Activated naive CD4-positive, alpha-beta T cell treated with anti-CD3 and anti-CD28 coated beads, Interleukin-2, amount 10 ng/mL, durations not matched to agents 7 days and 5 days (primary cell): ENCODE results near the gene ZNF728.
"Not testable (repeated sequence)": the region's sequence is repeated elsewhere in the genome, so short reads cannot be mapped to it uniquely, and the experiment has no call there.

Source experiments
- CTCF ChIA-PET: fragments of 350-600 bp; sonication (Branson Sonifier 250); formaldehyde crosslinking; loops from one replicate; lab custom pipeline; 2021; ENCODE audit warnings: antibody characterized with exemption; lab: Charles Lee
- DNase-seq: peaks from one replicate; pipeline ENCODE4 v3.0.0-alpha.2; 2020
- H3K27ac Mint-ChIP-seq: one replicate; pipeline ENCODE4 v1.8.0; 2021; ENCODE audit warnings: mild to moderate bottlenecking, moderate library complexity, mixed read lengths
- H3K27me3 Mint-ChIP-seq: one replicate; pipeline ENCODE4 v1.8.0; 2021; ENCODE audit warnings: mild to moderate bottlenecking, mixed read lengths
- H3K36me3 Mint-ChIP-seq: one replicate; pipeline ENCODE4 v1.8.0; 2021; ENCODE audit warnings: mixed read lengths
- H3K4me1 Mint-ChIP-seq: one replicate; pipeline ENCODE4 v1.8.0; 2021; ENCODE audit warnings: mixed read lengths
- H3K4me3 Mint-ChIP-seq: one replicate; pipeline ENCODE4 v1.8.0; 2021; ENCODE audit warnings: mild to moderate bottlenecking, moderate library complexity, mixed read lengths
- H3K9me3 Mint-ChIP-seq: one replicate; pipeline ENCODE4 v1.8.0; 2021; ENCODE audit warnings: mixed read lengths

Gene ZNF728

DNA sequence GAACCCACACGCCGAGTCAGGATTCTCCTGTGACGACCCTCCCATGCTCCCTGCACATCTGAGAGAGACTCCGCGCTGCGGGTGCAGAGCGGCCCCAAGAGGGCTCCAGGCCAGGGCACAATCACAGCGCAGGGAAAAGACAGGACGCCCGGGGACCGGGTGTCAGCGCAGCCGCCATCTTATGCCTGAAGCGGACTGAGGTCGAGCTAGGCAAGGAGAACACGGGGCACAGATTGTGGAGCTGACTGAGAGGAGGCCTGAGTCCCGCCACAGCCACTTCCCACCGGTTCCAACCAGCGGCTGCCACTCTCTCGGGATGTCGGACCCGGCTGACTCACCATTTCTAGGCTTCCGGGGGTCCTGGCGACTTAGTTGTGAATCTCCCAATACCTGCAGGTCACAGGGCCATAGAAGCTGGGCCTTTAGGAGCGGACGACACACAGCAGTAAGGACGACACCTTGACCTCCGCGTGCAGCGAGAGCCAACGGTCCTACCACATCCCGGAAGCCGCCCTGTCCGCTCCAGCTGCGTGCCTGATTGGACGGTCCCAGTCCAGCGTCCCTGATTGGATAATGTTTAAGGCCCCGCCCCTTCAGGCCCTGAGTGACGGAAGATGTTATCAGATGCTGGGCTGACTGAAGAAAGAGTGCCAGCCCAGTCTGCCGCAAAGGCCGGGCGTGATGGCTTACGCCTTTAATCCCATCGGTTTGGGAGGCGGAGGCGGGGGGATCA, at the start of gene ZNF728:
Gene ZNF728 (minus strand): TSS at position 487 of the 733 bp plus-strand sequence. CDS start 146 bp downstream, at position 341.
- Mint-ChIP-seq H3K4me1 (no peaks in the 10 kb centered on the region), H3K4me3 (no peak within 1 kb of the TSS), H3K27me3 (no peaks in the 10 kb centered on the region), H3K9me3 (peaks cover 39% of the 10 kb centered on the region), H3K36me3 (no peaks in the 10 kb centered on the region), H3K27ac (peak within 1 kb of the TSS; percentile 5)
- CTCF ChIA-PET: no interaction called here
- no peak for DNase-seq

DNA sequence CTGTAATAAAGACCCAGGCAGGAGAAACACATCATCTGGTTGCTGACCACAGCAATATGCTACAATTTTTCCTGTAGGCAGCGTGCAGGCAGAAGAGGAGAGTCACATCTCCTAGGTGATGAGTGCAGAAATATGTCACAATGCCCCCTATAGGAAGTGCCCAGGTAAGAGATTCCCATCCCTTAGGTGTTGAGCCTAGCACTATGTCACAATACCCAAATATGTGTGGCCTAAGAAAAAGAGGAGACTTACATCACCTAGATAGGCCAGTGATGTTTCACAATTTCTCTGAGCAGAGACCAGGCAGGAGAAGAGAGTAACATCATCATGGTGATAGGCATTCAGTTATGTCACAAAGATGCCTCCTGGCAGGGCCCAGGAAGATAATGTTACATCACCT, 49.4 kb upstream of the ZNF728 start:
- no peak for DNase-seq
- no peak overlapping the region for H3K27ac Mint-ChIP-seq
- H3K9me3 Mint-ChIP-seq: peaks cover 65% of the 10 kb centered on the region
- no peaks in the 10 kb centered on the region for H3K27me3 Mint-ChIP-seq
- H3K36me3 Mint-ChIP-seq: no peaks in the 10 kb centered on the region
- CTCF ChIA-PET: no interaction called here
- H3K4me3 Mint-ChIP-seq: no peak overlapping the region
- no peaks in the 10 kb centered on the region for H3K4me1 Mint-ChIP-seq

DNA sequence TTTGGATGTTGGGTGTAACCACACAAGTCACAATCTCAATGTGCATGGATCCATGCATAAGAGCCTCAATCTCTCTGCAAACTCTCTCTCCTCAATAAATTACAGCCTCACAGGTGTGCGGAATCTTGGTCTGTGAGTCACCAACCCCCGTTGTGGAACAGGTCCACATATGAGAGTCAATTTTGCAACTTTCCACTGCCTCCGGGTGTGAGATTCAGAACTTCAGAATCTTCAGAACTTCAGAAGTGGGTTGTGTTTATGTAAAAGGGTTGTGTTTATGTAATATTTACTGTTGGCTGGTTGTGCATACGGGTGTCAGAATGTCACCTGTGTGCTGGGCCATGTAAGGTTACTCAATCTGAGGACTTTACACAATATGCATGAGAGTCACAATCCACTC, 46.3 kb upstream of the ZNF728 start:
- Mint-ChIP-seq H3K36me3 (no peaks in the 10 kb centered on the region), H3K4me1 (no peaks in the 10 kb centered on the region)

DNA sequence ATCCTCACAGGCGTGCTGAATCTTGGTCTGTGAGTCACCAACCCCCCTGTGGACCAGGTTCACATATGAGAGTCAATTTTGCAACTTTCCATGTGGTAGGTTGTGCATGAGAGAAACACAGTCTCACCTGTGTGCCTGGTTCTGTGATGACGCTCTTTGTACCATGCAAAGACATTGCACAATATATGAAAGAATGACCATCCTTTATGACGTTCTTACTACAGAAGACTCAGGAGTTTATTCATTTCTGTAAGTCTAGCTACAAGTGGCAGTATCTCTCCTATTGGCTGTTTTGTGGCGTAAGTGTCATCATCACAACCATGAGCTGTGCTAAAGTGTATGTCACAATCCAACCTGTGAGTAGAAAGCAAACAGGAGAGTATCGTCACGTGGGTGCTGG, 43.8 kb upstream of the ZNF728 start:
- Mint-ChIP-seq H3K4me3 (no peak overlapping the region), H3K27ac (no peak overlapping the region), H3K27me3 (no peaks in the 10 kb centered on the region), H3K9me3 (peaks cover 66% of the 10 kb centered on the region), H3K36me3 (no peaks in the 10 kb centered on the region), H3K4me1 (no peaks in the 10 kb centered on the region)
- CTCF ChIA-PET: no interaction called here
- no peak for DNase-seq

More for the DNA sequence above, 46.3 kb upstream of the ZNF728 start:
- Mint-ChIP-seq H3K4me3 (no peak overlapping the region), H3K9me3 (peaks cover 68% of the 10 kb centered on the region), H3K27me3 (no peaks in the 10 kb centered on the region), H3K27ac (no peak overlapping the region)
- CTCF ChIA-PET: no interaction called here
- DNase-seq: no peak

DNA sequence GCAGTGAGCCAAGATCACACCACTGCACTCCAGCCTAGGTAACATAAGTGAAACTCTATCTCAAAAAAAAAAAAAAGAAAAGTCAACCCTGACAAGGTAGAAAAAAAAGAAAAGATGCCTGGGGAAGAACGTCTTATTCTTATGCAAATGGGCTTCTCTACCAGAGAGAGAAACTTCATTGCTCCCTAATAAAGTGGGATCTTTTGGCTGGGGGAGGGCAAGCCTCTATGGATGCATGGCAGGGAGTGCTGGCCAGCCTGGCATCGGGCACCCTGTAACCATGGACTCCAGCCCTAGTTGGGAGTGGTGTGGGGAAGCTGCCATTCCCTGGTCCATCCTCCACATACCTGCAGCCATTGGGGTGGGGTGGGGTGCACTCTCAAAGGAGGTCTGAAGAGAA, 30.7 kb upstream of the ZNF728 start:
- H3K27ac Mint-ChIP-seq: no peak overlapping the region
- H3K9me3 Mint-ChIP-seq: peaks cover 32% of the 10 kb centered on the region
- H3K36me3 Mint-ChIP-seq: peaks cover 2% of the 10 kb centered on the region
- DNase-seq: no peak
- CTCF ChIA-PET: no interaction called here
- H3K27me3 Mint-ChIP-seq: no peaks in the 10 kb centered on the region
- no peak overlapping the region for H3K4me3 Mint-ChIP-seq
- H3K4me1 Mint-ChIP-seq: no peaks in the 10 kb centered on the region

DNA sequence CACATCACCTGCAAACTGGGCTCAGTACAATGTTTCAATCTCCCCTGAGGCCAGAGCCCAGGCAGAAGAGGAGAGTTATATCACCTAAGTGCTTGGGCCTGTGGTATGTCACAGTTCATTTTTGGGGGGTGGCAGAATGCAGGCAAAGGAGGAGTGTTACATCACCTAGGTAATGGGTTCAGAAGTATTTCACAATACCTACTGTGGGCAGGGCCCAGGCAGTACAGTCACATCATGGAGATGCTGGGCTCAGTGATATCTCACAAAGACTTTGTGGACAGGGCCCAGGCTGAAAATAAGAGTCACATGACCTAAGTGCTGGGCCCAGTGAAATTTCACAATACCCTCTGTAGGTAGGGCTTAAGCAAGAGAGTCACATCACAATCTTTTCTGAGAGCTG, 12.7 kb upstream of the ZNF728 start:
- no peaks in the 10 kb centered on the region for H3K4me1 Mint-ChIP-seq
- CTCF ChIA-PET: no interaction called here
- no peaks in the 10 kb centered on the region for H3K36me3 Mint-ChIP-seq
- no peak for DNase-seq
- H3K27ac Mint-ChIP-seq: no peak overlapping the region
- peaks cover 66% of the 10 kb centered on the region for H3K9me3 Mint-ChIP-seq
- no peak overlapping the region for H3K4me3 Mint-ChIP-seq
- no peaks in the 10 kb centered on the region for H3K27me3 Mint-ChIP-seq

DNA sequence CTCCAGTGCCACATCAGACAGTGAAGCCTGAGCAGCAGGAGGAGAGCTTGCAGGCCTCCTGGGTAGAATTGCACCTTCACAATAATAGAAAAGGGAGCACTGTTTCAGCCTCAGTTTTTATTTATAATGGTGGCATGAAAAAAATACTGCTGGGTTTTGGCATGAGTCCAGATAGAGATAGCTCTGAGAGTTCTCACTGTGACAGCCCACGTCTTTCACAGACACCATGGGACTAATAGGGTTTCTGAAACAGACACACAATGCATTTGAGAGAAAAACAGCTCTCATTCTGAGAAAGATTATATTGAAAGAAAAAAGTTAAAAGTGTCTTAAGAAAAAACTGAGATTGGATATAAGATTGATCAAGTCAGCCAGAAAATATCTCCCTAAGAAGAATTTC, 8.0 kb downstream of the ZNF728 start:
- H3K36me3 Mint-ChIP-seq, H3K4me1 Mint-ChIP-seq, H3K27ac Mint-ChIP-seq, H3K4me3 Mint-ChIP-seq, CTCF ChIA-PET, DNase-seq, H3K27me3 Mint-ChIP-seq: not testable (repeated sequence)
- H3K9me3 Mint-ChIP-seq: peaks cover 45% of the 10 kb centered on the region

DNA sequence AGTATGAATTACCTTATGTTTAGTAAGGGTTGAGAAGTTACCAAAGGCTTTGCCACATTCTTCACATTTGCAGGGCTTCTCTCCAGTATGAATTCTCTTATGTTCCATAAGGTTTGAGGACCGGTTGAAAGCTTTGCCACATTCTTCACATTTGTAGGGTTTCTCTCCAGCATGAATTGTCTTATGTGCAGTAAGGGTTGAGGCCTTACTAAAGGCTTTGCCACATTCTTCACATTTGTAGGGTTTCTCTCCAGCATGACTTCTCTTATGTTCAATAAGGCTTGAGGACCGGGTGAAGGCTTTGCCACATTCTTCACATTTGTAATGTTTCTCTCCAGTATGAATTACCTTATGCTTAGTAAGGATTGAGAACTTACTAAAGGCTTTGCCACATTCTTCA, 26.7 kb downstream of the ZNF728 start:
- Mint-ChIP-seq H3K9me3 (peaks cover 63% of the 10 kb centered on the region), H3K36me3 (no peaks in the 10 kb centered on the region), H3K4me3 (no peak overlapping the region), H3K27ac (no peak overlapping the region), H3K27me3 (no peaks in the 10 kb centered on the region), H3K4me1 (no peaks in the 10 kb centered on the region)
- CTCF ChIA-PET: no interaction called here
- no peak for DNase-seq

DNA sequence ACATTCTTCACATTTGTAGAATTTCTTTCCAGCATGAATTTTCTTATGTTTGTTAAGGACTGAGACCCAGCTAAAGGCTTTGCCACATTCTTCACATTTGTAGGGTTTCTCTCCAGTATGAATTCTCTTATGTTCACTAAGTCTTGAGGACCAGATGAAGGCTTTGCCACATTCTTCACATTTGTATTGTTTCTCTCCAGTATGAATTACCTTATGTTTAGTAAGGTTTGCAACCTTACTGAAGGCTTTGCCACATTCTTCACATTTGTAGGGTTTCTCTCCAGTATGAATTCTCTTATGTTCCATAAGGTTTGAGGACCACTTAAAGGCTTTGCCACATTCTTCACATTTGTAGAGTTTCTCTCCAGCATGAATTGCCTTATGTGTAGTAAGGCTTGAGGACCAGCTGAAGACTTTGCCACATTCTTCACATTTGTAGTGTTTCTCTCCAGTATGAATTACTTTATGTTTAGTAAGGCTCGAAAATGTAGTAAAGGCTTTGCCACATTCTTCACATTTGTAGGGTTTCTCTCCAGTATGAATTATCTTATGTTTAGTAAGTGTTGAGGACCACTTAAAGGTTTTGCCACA, 27.3 kb downstream of the ZNF728 start:
- peaks cover 58% of the 10 kb centered on the region for H3K9me3 Mint-ChIP-seq
- DNase-seq, H3K4me3 Mint-ChIP-seq, CTCF ChIA-PET, H3K27me3 Mint-ChIP-seq, H3K36me3 Mint-ChIP-seq, H3K4me1 Mint-ChIP-seq, H3K27ac Mint-ChIP-seq: not testable (repeated sequence)

DNA sequence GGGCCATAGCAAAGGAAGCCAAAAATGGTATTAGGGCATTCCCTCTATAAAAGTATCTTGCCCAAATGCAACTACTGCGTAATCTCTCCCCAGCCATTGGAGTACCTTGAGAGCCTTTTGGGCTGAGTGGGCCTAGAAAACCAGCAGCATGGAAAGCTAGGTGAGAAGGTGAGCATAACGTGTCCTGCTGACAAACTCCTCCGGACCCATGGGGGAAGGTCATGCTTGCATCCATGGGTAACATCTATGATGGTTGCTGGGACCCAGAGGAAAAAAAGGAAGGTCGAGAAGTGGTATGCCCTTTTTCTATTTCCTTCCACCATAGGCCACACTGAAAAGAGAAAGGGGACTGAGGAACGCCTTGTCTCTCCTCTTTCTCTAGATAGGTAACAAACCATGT, 57.4 kb downstream of the ZNF728 start:
- Mint-ChIP-seq H3K36me3 (peaks cover 2% of the 10 kb centered on the region), H3K4me3 (no peak overlapping the region), H3K9me3 (peaks cover 37% of the 10 kb centered on the region), H3K27ac (no peak overlapping the region), H3K4me1 (no peaks in the 10 kb centered on the region), H3K27me3 (no peaks in the 10 kb centered on the region)
- DNase-seq: no peak
- CTCF ChIA-PET: no interaction called here

DNA sequence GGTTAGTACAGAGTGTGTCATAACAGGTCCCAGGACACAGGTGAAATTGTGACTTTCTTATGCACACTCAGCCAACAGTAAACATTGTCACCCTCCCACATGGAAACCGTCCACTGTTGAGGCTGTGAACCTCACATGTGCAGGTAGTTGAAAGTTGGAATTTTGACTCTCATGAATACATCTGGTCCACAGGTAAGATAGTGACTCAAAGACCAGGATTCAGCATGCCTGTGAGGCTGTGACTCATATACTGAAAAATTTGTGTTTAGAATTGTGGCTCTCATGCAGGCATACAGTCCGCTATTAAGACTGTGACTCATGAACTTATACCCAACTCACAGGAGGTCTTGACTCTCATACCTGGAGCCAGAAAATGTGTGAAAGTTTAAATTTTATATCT, 67.8 kb downstream of the ZNF728 start:
- no peaks in the 10 kb centered on the region for H3K27me3 Mint-ChIP-seq
- no peak overlapping the region for H3K4me3 Mint-ChIP-seq
- no peaks in the 10 kb centered on the region for H3K4me1 Mint-ChIP-seq
- CTCF ChIA-PET: no interaction called here
- H3K36me3 Mint-ChIP-seq: peaks cover 1% of the 10 kb centered on the region
- no peak for DNase-seq
- no peak overlapping the region for H3K27ac Mint-ChIP-seq
- H3K9me3 Mint-ChIP-seq: peaks cover 46% of the 10 kb centered on the region

DNA sequence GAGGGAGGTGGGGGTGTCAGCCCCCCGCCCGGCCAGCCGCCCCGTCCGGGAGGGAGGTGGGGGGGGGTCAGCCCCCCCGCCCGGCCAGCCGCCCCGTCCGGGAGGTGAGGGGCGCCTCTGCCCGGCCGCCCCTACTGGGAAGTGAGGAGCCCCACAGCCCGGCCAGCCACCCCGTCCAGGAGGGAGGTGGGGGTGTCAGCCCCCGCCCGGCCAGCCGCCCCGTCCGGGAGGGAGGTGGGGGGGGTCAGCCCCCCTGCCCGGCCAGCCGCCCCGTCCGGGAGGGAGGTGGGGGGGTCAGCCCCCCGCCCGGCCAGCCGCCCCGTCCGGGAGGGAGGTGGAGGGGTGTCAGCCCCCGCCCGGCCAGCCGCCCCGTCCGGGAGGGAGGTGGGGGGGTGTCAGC, 75.4 kb downstream of the ZNF728 start:
- H3K36me3 Mint-ChIP-seq, H3K4me3 Mint-ChIP-seq, CTCF ChIA-PET, H3K27me3 Mint-ChIP-seq, DNase-seq, H3K4me1 Mint-ChIP-seq, H3K27ac Mint-ChIP-seq: not testable (repeated sequence)
- peaks cover 41% of the 10 kb centered on the region for H3K9me3 Mint-ChIP-seq

DNA sequence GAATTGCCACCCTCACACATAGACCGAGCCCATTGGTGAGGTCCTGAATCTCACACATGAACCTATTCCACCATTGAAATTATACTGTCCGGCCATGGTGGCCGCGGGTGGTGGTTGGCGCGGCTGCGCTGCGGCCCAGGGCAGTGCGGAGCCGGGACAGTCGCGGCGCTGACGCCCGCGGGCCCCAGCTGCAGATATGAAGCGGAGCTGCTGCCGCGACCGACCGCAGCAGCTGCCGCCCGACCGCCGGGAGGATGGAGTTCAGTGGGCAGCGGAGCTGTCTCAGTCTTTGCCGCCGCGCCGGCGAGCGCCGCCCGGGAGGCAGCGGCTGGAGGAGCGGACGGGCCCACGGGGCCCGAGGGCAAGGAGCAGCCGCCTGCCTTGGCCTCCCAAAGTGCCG, 77.8 kb downstream of the ZNF728 start:
- peaks cover 48% of the 10 kb centered on the region for H3K9me3 Mint-ChIP-seq
- H3K4me3 Mint-ChIP-seq, H3K4me1 Mint-ChIP-seq, DNase-seq, H3K36me3 Mint-ChIP-seq, H3K27ac Mint-ChIP-seq, H3K27me3 Mint-ChIP-seq, CTCF ChIA-PET: not testable (repeated sequence)
